Measurements from ENCODE around the gene ADAMTSL2.
"Not testable (repeated sequence)": the region's sequence is repeated elsewhere in the genome, so short reads cannot be mapped to it uniquely, and the experiment has no call there.

ADAMTSL2 gene

GRCh38 chr9:133558191-133559126 lies 24.0 kb downstream of the ADAMTSL2 start:
- no peak for DNase-seq (ENCODE audit: low read depth)

GRCh38 chr9:133560311-133560710 lies 25.8 kb downstream of the ADAMTSL2 start:
- DNase-seq (ENCODE audit: low read depth): no peak

- DNase-seq (ENCODE audit: low read depth): no peak
These were observed 26.4 kb downstream of the ADAMTSL2 start for GRCh38 chr9:133560944-133561343.

- no peak for DNase-seq (ENCODE audit: low read depth)
These were observed 27.6 kb downstream of the ADAMTSL2 start for GRCh38 chr9:133561976-133562554.

GRCh38 chr9:133562611-133563290 lies 28.2 kb downstream of the ADAMTSL2 start:
- DNase-seq (ENCODE audit: low read depth): no peak

- DNase-seq (ENCODE audit: low read depth): no peak
These were observed 28.8 kb downstream of the ADAMTSL2 start for GRCh38 chr9:133563291-133563796.

GRCh38 chr9:133563814-133564213 lies 29.3 kb downstream of the ADAMTSL2 start:
- not testable (repeated sequence) for DNase-seq (ENCODE audit: low read depth)

- DNase-seq (ENCODE audit: low read depth): no peak
These were observed 30.1 kb downstream of the ADAMTSL2 start for GRCh38 chr9:133564451-133565116.

- DNase-seq (ENCODE audit: low read depth): no peak
These were observed 31.9 kb downstream of the ADAMTSL2 start for GRCh38 chr9:133566382-133566781.

GRCh38 chr9:133566817-133567216 lies 32.3 kb downstream of the ADAMTSL2 start:
- no peak for DNase-seq (ENCODE audit: low read depth)

- DNase-seq (ENCODE audit: low read depth): no peak
These were observed 33.7 kb downstream of the ADAMTSL2 start for GRCh38 chr9:133568186-133568585.

- no peak for DNase-seq (ENCODE audit: low read depth)
These were observed 34.7 kb downstream of the ADAMTSL2 start for GRCh38 chr9:133569121-133569785.

- DNase-seq (ENCODE audit: low read depth): no peak
These were observed 35.6 kb downstream of the ADAMTSL2 start for GRCh38 chr9:133569891-133570690.

- DNase-seq (ENCODE audit: low read depth): no peak
These were observed 36.2 kb downstream of the ADAMTSL2 start for GRCh38 chr9:133570691-133571080.

GRCh38 chr9:133571391-133571890 lies 36.9 kb downstream of the ADAMTSL2 start:
- DNase-seq (ENCODE audit: low read depth): no peak

GRCh38 chr9:133571896-133572595 lies 37.5 kb downstream of the ADAMTSL2 start:
- DNase-seq (ENCODE audit: low read depth): no peak

- DNase-seq (ENCODE audit: low read depth): no peak
These were observed 38.4 kb downstream of the ADAMTSL2 start for GRCh38 chr9:133572821-133573361.

GRCh38 chr9:133573791-133574515 lies 39.4 kb downstream of the ADAMTSL2 start:
- no peak for DNase-seq (ENCODE audit: low read depth)

GRCh38 chr9:133574771-133575170 lies 40.3 kb downstream of the ADAMTSL2 start:
- no peak for DNase-seq (ENCODE audit: low read depth)

Data from activated T-cell treated with anti-CD3 and anti-CD28 coated beads for 1 hour (primary cell).